ENCODE results near the gene NUDT22.

Gene NUDT22

DNA sequence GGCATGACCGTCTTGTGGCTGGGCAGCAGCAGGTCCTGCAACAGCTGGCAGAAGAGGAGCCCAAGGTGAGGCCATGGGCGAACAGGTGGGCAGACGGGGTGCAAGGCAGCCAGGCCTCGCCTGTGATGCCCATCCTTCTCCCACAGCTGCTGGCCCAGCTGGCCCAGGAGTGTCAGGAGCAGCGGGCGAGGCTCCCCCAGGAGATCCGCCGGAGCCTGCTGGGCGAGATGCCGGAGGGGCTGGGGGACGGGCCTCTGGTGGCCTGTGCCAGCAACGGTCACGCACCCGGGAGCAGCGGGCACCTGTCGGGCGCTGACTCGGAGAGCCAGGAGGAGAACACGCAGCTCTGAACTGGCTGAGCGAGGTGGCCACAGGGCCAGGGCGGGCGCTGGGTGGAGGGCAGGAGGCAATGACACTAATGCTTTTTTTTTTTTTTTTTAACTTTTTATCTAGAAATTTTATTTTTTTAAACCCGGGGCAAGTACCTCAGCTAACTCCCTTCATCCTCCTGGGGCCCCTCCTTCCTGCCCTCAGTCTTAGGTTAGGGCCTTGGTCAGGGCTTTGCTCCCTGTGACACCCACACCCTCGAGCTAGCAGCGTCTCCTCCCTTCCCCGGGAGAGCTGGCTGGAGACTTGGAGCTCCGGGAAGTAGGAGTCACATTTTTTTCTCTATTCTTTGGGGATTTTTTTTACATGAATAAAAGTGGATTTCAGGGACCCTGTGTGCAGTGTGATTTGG lies 41.3 kb downstream of the NUDT22 start:
- TF ChIP-seq GATA3 (IDR thresholded peaks at IDR 0.05; ENCODE audit: low read depth, low read length): no peak
- no peak for TF ChIP-seq GATA2 (IDR thresholded peaks at IDR 0.05; ENCODE audit: low read depth, low read length)

DNA sequence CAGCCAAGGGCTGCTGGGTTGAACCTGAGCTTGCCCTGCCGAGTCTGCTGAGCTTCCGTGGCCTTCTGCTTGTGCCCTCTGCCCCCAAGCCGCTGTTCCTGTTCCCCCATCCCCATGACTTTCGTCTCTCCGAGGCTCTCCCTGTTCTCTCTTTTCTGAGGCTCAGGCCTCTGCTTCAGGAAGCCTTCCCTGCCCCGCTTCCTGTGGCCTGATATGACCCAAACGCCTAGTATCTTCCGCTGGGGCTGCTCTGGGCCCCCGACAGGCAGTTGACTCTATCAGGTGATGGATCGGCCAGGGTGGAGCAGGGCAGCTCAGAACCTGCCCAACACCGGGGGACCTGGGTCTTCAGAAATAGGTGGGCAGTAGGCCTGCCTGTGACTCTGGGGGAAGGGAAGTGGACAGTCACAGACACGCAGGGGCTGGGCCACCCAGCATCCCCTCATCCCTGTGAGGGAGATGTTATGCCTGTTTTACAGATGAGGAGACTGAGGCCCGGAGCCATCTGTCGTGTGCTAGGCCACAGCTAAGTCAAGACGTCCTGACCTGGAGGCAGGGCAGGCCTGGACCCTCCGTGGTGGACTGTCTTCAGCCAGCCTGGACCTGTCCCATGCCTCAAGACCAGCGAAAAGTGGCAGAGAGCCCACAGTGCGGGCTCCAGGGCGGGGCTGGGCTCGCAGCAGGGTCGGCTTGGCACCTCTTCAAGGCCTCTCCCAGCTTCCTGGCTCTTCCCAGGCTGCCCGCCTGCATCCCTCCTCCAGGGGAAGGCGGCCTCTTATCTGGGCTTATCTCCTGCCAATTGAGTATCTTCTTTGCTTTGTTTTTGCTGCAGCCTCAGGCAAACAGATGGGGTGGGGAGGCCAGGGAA lies 42.2 kb downstream of the NUDT22 start:
- TF ChIP-seq GATA2 (IDR thresholded peaks at IDR 0.05; ENCODE audit: low read depth, low read length) (peak; percentile 96), GATA3 (IDR thresholded peaks at IDR 0.05; ENCODE audit: low read depth, low read length) (no peak)

DNA sequence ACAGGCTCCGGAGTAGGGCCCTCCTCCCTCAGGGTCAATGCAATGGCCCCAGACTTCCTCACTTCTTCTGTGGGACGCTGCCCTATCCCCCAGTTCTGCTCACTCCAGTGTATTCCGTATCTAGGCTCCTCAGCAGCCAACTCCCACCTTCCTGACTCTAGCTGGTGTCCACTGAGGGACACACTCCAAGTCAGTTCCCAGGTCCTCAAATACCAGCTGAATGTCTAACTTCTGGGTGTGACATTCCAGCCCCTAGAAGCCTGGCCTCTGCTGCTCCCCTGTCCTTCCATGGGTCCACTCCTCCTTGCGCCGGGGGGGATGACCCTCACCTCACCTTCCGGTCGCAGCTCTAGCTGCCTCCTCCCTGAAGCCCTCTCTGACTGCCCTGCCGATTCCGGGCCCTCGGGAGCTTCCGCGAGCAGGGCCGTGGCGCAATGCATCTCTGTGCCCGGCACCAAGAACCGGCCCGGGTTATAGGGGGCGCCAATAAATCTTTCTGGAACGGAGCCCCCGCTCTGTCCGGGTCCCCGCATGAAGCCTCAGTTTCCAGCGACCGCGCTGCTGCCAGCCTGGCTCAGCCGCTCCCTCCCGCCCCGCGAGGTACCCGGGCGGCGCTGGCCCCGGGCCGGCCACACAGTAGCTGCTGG lies 42.9 kb downstream of the NUDT22 start:
- TF ChIP-seq GATA3 (IDR thresholded peaks at IDR 0.05; ENCODE audit: low read depth, low read length) (no peak), GATA2 (IDR thresholded peaks at IDR 0.05; ENCODE audit: low read depth, low read length) (no peak)

DNA sequence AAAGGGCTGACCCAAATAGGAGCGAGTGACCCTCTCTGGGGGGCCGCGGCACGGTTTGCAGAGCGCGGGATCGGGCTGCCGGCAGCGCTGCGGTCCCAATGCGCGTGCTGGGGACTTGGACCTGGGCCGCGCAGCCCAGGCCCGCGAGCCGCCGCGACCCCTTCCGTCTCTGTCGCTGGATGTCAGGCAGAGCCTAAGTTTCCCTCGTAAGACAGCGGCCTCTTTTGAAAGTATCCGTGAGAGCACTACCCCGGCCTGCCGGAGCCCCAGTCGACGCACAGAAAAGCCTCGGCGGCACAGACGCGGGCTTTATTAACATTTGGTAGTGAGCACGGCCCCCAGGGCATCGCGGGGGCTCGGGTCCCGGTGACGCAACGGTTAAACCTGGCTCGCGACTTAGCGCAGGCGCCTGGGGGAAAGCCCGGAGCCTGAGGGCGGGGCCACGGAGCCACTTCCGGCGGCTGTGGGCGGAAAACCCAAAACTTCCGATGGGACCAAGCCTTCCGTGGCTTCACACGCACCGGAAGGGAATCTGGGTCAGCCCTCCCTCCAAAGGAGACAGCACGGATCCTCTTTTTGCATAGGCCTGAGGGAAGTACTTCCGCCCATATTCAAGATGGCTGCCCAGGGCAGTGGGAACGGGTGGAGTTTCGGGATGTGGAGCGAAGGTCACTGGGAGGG lies 43.6 kb downstream of the NUDT22 start:
- TF ChIP-seq GATA3 (IDR thresholded peaks at IDR 0.05; ENCODE audit: low read depth, low read length): no peak
- no peak for TF ChIP-seq GATA2 (IDR thresholded peaks at IDR 0.05; ENCODE audit: low read depth, low read length)

DNA sequence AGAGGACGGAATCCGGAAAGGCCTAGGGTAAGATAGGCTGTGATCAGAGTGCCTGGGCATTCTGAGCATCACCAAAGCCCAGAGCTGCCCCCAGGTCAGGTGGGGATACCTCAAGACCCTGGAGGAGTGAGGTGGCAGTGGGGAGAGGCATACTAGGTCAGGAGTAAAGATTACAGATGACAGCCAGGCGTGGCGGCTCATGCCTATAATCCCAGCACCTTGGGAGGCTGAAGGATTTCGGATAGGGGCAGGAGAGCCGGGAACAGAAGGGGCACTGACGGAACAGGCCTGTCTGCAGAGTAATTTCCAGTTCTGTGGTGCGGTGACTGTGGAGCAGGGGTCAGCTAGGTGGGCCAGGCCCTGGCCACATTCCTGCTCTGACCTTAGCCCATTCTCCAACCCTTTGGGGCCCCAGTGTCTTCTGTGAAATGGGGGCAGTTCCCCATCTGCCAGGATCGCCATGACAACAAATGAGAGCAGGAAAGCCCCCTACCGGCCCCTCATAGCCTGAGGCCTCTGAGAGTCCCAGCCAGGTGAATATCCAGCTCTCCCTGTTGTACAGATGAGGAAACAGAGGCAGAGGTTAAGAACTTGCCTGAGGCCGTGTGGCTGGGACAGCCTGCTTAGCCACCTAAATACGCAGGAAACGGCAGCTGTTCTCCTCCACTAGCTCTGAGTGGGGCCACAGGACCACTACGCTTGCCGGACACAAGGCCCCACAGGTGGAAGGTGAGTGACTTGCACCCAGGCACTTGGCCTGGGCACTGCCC lies 49.1 kb downstream of the NUDT22 start:
- no peak for TF ChIP-seq GATA2 (IDR thresholded peaks at IDR 0.05; ENCODE audit: low read depth, low read length)
- no peak for TF ChIP-seq GATA3 (IDR thresholded peaks at IDR 0.05; ENCODE audit: low read depth, low read length)

DNA sequence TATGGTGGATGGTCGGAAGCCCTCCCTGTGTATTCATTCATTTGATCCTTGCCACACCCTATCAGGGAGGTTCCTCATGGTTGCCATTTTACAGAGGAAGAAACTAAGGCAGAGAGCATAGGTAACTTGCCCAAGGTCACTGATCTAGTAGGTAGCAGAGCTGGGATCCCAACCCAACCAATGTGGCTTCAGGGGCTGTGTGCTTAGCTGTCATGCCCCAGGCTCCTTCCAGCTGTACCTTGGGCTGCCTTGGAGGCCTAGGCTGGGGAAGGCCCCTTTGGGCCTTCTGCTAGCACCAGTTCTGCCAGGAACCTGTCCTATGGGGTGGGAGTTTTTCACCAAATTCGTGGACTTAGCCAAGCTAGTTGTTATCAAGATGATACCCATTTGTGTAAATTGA lies 49.8 kb downstream of the NUDT22 start:
- no peak for TF ChIP-seq GATA2 (IDR thresholded peaks at IDR 0.05; ENCODE audit: low read depth, low read length)
- TF ChIP-seq GATA3 (IDR thresholded peaks at IDR 0.05; ENCODE audit: low read depth, low read length): no peak

DNA sequence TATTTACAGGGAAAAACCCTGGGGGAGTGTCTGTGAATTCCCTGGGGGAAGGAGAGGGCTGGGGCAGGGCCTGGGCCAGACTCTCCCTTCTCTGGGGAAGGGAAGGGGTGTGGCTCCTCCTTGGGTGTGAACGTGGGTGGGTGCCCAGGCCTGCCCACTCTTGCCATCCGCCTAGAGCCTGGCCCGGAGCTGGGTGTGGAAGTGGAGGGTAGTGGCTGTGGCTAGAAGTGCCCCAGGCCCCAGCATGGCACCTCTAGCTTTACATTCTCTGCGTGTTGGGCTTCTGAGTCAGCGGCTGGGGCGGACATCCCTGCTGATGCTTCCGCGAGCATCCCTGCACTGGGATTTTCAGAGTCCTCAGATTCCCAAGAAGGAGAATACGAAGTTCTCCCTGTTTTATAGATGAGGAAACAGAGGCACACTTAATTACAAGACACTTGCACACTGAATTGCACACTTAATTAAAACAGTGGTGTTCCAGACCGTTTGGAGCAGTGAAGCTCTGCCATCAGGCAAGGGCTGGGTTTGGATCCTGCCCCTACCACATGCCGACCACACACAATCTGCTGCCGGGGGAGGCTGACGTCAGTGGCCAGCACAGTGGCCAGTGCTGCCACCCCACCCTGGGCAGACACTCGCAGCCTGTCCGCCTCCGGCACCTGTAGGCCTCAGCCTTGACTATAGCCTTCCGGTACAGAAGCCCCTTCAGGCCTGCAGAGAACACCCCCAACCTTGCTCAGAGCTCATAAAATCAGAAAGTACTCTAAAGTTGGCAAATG lies 50.8 kb downstream of the NUDT22 start:
- no peak for TF ChIP-seq GATA2 (IDR thresholded peaks at IDR 0.05; ENCODE audit: low read depth, low read length)
- TF ChIP-seq GATA3 (IDR thresholded peaks at IDR 0.05; ENCODE audit: low read depth, low read length): no peak

DNA sequence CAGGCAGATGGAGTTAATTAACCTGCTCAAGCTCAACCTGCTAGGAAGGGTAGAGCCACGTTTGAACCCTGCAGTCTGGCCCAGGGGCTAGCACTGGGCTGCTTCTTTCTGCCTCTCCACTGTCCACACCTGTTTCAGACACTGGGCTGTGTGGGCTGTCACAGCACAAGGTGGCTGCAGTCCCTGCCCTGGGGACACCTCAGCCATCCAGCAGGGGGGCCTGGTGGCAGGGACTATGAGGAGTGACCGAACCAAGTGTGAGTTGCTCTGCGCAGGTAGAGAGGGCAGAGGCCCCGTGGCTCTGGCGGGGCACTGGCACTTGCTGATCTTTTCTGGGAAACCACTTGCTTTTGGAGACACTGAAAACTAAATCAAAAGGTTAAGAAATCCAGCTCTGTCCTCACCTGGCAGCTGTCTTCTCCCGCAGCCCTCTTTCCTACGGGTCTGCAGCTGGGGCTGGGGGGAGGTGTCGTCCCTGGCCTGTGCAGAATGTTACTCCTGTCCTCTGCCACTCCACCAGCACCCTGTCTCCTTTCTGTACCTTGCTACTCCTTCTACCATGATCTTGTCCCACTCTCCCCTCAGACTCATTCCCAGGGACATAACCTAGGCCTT lies 52.6 kb downstream of the NUDT22 start:
- TF ChIP-seq GATA2 (IDR thresholded peaks at IDR 0.05; ENCODE audit: low read depth, low read length) (no peak), GATA3 (IDR thresholded peaks at IDR 0.05; ENCODE audit: low read depth, low read length) (no peak)
